GM18526 (cell line): ENCODE data around the gene HLX.

ENCODE experiments used
- POLR2A ChIP-seq: IDR thresholded peaks from 3 replicates; pipeline ENCODE4 v1.6.1; 2011; ENCODE audit not compliant: insufficient read length; ENCODE audit errors: extremely low read depth

The HLX gene

GRCh38 chr1:220879076-220879508 is at the start of gene HLX:
Gene HLX (plus strand): TSS chr1:220879443. CDS start chr1:220879858, 415 bp downstream.
- no peak for TF ChIP-seq POLR2A

- TF ChIP-seq POLR2A: no peak
Measured at GRCh38 chr1:220833436-220833835, 45.8 kb upstream of the HLX start.

GRCh38 chr1:220834155-220834870 is 44.9 kb upstream of the HLX start:
- no peak for TF ChIP-seq POLR2A

GRCh38 chr1:220838578-220838977 is 40.7 kb upstream of the HLX start:
- no peak for TF ChIP-seq POLR2A

- no peak for TF ChIP-seq POLR2A
Measured at GRCh38 chr1:220839474-220839873, 39.8 kb upstream of the HLX start.

GRCh38 chr1:220841293-220841692 is 38.0 kb upstream of the HLX start:
- no peak for TF ChIP-seq POLR2A

- TF ChIP-seq POLR2A: no peak
Measured at GRCh38 chr1:220843481-220844011, 35.7 kb upstream of the HLX start.

GRCh38 chr1:220852408-220852807 is 26.8 kb upstream of the HLX start:
- no peak for TF ChIP-seq POLR2A

- no peak for TF ChIP-seq POLR2A
Measured at GRCh38 chr1:220872296-220872695, 6.9 kb upstream of the HLX start.

- TF ChIP-seq POLR2A: no peak
Measured at GRCh38 chr1:220873087-220873486, 6.2 kb upstream of the HLX start.

GRCh38 chr1:220873868-220874655 is 5.2 kb upstream of the HLX start:
- TF ChIP-seq POLR2A: no peak

GRCh38 chr1:220875260-220875659 is 4.0 kb upstream of the HLX start:
- TF ChIP-seq POLR2A: no peak

GRCh38 chr1:220876511-220877376 is 2.5 kb upstream of the HLX start:
- TF ChIP-seq POLR2A: no peak

GRCh38 chr1:220877377-220878095 is 1.7 kb upstream of the HLX start:
- no peak for TF ChIP-seq POLR2A
